Measurements from ENCODE around the gene CNTNAP5. TPM values are rescaled to one million over a fixed set of nuclear protein-coding genes. Genes with fewer than 3 reads are reported as not detected.

CNTNAP5 gene
- total RNA-seq, 1 experiment from 2014 or later = not detected

DNA sequence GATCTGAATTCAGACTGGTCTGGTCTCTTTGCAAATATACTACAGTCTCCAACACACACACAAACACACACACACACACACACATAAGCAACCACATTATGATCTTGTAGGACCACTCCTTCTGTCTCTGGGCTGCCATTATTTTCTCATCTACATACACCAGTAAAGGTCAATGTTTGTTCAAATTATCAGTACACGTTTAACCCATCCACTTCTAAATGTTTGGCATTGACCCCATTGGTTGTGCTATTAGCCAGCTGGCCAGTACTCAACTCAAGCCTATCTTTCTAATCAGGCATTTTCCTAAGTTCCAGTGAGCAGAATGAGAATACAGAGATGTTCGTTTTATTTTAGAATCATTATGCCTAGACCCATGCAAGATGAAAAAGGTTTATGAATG, 186.4 kb downstream of the CNTNAP5 start:
- no peak for DNase-seq (ENCODE audit: low read depth)
- in situ Hi-C loops (cut with HindIII; ENCODE audit: low pct_unique_long_range_greater_than_20kb, low sequenced_read_pairs) = no loop called here

DNA sequence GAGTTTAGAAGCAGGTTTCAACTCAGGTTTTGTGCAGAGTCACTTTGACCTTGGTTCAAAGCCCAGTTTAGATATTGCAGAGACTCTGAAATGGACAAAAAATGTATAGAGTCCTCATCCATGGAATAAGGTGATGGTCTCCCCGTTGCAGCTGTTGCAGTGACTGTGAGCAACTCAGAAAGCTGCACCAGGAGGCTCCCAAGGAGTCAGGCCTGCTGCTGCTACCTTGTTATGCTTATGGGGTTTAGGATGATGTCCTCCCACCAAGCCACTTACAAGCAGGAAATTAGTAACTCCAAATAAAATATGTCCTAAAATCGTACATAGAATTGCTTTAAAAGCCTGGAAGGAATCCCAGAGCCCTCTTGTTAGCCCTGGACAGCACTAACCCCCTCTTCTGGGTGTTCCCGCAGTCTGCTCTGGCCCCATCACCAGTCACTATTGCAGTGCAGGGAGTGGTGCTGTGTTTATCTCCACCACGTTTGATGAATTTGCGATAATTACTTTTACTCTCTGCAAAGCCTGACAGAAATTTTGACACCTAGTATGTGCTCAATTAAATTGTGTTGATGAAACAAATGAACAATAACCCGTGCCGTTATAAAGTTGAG, 189.0 kb downstream of the CNTNAP5 start:
- in situ Hi-C loops (cut with HindIII; ENCODE audit: low pct_unique_long_range_greater_than_20kb, low sequenced_read_pairs) = no loop called here
- no peak for DNase-seq (ENCODE audit: low read depth)

DNA sequence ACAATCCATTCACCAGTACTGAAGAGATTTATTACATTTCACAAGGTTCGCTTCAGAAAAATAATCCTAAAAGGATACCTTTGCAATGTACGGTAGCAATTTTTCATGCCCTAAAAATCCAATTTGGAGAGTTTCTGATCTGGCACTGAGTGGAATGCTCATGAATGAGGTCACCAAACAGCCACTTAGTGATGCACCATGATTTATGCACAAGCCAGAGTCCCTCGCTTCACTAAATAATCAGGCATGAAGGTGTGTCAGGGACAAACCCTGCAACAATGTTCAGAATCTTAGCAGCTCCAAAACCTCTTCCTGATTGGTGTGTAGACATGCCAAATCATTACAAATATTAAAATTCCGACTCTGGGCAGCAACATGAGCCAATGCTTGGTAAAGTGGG, 221.1 kb downstream of the CNTNAP5 start:
- in situ Hi-C loops (cut with HindIII; ENCODE audit: low pct_unique_long_range_greater_than_20kb, low sequenced_read_pairs) = no loop called here
- no peak for DNase-seq (ENCODE audit: low read depth)

DNA sequence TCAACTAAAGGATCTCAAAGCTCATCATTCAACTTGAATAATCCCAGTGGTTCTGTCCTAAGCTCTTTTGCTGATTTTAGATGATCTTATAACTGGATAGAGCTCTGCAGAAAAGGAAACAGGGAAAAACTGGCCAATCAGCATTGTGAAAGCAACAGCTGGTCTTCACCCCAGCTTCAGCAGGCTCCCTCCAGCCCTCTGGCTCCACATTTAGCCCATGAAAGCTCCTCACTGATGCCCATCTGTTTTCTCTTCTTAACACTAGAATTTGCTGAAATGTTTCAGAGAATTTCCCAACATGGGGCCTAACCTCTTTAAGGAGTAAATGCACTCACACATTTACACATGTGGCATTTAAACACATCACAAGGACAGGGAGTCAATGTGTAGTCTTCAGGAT, 223.3 kb downstream of the CNTNAP5 start:
- in situ Hi-C loops (cut with HindIII; ENCODE audit: low pct_unique_long_range_greater_than_20kb, low sequenced_read_pairs) = no loop called here
- no peak for DNase-seq (ENCODE audit: low read depth)

DNA sequence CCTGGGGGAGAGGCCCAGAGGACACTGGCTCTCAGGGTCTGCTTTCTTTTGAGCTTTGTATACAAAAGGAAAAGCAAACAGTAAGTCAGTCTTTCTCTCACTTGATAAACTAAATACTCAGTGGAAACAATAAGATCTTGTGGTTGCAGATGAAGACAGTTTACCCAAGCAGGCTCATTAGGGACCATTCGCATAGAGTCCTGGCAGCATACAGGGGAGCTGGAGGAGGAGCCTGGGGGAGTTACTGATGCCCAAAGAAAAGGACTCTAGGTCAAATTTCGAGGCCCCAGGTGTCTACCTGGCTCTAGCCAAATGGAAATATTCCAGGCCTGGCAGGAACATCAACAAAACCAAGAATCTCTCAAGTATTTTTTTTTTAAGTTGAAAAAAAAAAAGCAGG, 225.3 kb downstream of the CNTNAP5 start:
- in situ Hi-C loops (cut with HindIII; ENCODE audit: low pct_unique_long_range_greater_than_20kb, low sequenced_read_pairs) = no loop called here

DNA sequence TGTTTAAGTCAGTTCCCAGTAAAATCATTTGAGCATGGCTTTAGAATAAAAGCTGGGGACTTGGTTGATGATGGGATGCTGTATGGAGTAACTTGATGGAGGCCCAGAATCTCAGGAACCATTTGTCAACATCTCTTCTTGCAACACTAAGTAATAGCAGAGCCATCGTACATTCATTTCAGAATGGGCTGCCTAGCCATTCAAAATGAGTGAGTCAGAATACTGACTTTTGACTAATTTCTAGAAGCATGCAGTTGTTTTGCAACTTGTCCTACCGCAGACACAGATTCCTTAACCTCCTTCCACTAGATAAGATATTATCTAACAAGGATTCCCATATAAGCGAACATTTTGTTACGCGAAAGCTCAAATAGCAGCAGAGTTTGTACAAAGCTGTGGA, 229.5 kb downstream of the CNTNAP5 start:
- no peak for DNase-seq (ENCODE audit: low read depth)
- in situ Hi-C loops (cut with HindIII; ENCODE audit: low pct_unique_long_range_greater_than_20kb, low sequenced_read_pairs) = no loop called here

More for the DNA sequence above, 225.3 kb downstream of the CNTNAP5 start:
- DNase-seq (ENCODE audit: low read depth) = no peak

DNA sequence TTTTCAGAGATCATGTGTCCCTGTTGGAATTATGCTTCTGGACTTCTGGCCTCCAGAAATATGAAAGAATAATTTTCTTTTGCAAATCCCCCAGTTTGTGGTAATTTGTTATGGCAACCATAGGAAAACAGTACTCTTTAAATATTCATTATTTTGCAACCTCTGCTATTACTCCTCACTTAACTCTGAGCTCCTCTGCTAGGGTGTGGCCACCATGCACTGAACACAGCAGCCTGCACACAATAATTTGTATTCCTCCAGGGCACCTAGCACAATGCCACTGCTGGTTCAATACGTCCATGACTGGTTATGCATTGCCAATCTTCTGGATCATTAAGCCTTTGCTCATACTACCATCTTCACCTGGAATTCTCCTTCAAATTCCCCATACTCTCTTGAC, 232.0 kb downstream of the CNTNAP5 start:
- DNase-seq (ENCODE audit: low read depth) = no peak
- in situ Hi-C loops (cut with HindIII; ENCODE audit: low pct_unique_long_range_greater_than_20kb, low sequenced_read_pairs) = no loop called here

DNA sequence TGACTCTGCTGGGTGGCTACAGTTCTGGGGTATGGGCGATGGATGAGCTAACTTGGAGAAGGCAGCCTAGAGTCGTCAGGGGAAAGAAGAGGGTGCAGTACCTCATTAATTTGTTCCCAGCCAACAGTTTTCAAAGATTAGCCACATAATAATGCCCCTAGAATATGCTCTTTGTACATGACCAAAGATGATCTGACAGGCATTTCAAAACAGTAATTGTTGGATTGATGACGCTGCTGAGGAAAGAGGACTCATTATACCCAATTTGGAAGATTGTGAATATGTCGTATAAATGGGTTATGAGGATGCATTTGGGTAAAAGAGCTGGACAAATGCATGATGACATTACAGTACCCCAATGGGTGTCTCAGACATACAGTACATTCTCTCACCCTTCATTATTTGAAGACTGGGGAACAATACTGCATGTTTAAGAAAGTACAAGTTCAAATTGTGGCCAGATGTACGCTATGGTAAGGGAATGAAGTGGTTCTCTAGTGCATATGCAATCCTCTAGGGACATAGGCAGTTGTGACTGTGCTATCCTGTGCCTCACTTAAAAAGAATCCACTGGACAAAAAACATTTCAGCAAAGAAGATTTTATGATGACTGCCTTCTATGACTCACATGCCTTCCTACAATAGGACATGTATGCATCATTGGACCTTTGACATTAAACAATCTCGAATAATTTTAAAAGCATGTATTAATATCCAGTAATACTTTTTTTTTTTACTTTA, 233.2 kb downstream of the CNTNAP5 start:
- in situ Hi-C loops (cut with HindIII; ENCODE audit: low pct_unique_long_range_greater_than_20kb, low sequenced_read_pairs) = no loop called here
- no peak for DNase-seq (ENCODE audit: low read depth)

DNA sequence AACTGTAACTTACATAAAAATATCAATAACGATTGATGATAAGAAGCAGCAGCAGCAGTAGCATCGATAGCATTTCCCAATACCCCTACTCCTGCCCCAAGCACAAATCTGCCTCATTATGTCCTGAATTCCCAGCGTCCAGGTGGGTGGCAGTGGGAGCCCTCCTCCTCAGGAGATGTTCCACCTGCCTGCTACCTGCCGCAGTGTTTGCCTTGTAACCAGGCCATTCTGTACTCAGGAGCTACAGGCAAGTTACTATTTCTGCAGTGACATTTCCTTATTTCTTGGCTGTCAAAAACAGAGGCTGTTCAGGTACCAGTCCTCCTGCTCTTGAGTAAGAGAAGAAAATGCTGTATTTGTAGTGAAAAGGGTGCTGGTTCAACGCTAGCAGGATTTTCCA, 236.4 kb downstream of the CNTNAP5 start:
- in situ Hi-C loops (cut with HindIII; ENCODE audit: low pct_unique_long_range_greater_than_20kb, low sequenced_read_pairs) = no loop called here
- no peak for DNase-seq (ENCODE audit: low read depth)

DNA sequence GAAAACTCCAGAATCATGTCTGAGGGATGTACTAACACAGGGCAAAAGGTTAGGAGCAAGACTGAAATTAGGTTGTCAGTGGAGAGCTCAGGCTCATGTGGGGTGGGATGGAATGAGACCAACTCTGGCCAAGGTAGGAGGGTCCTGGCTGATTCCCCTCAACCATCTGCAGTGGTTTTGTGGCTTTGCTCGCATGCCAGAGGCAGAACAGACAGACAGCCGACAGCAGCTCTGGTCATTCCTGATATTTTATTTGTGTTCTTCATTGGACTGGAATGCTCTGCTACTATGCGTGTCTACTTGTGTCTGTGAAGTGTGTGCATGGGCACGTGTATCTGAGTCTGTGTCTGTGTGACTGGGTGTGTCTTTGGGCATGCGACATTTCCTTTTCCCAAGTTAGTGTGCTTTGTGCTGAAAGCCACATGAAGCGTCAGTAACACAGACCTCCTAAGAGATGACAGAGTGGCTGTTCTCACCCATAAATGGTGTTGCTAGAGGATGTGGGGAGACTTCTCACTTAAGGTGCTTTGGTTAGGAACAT, 239.5 kb downstream of the CNTNAP5 start:
- DNase-seq (ENCODE audit: low read depth) = no peak
- in situ Hi-C loops (cut with HindIII; ENCODE audit: low pct_unique_long_range_greater_than_20kb, low sequenced_read_pairs) = no loop called here

DNA sequence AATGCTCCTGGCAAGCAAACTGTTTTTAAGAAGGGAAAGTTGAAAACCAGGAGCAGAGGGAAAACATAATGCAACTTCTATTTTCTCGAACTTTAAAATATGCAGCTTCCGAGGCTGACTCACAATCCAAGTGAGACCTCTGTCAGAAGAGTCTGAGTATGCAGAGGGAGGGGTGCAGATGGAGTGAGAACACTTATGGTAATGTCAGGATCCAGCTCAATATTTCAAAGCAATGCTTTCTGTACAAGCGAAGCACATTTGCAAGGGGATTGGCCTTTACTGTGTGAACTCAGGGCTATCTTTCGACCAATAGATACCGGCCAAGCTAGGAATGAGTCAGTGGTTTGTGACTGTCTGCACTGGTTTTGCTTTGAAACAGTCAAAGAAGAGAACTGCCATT, 242.7 kb downstream of the CNTNAP5 start:
- in situ Hi-C loops (cut with HindIII; ENCODE audit: low pct_unique_long_range_greater_than_20kb, low sequenced_read_pairs) = no loop called here
- DNase-seq (ENCODE audit: low read depth) = peak; percentile 21

DNA sequence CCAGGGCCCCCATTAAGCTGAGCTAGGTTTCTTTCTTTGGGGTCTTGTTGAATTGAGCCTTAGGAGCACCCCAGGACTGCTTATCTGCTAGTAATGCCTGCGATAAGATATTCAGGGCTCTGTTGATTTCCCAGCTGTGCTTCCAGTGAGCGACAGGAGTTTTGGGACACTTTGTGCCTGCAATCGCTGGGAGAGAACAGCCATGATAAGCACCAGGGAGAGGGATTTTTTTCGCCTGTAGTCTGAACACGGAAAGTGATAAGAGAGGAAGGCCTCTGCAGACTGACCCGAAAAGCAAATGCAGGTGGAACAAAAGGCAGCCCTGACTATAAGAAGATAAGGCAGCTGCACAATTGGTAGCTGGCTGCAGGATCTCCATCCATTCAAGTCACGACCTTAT, 244.3 kb downstream of the CNTNAP5 start:
- DNase-seq (ENCODE audit: low read depth) = no peak
- in situ Hi-C loops (cut with HindIII; ENCODE audit: low pct_unique_long_range_greater_than_20kb, low sequenced_read_pairs) = no loop called here

DNA sequence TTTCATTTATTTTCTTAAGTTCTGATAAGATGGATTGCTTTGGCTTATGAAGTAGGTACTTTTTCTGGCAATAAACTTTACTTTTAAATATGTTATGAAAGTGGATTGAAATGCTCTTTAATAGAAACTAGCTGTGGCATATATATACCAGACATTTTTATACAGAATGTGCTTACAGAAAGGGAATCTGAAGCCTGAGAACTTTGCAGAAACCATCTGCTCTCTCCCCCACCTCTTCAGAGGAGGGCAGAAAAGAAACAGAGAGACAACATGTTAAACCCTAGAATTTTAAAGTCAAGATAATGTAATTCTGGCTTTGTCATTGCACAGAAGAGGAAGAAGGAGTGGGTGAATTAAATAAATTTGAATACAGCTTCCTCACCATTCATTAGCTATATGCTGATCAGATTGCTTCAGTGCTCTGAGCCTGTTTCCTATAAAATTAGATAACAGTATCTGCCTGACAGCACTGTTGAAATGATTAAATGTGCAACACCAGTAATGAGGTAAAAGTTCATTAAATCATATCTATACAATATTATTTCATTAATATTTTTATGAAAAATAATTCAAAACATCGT, 247.3 kb downstream of the CNTNAP5 start:
- no peak for DNase-seq (ENCODE audit: low read depth)
- in situ Hi-C loops (cut with HindIII; ENCODE audit: low pct_unique_long_range_greater_than_20kb, low sequenced_read_pairs) = no loop called here

DNA sequence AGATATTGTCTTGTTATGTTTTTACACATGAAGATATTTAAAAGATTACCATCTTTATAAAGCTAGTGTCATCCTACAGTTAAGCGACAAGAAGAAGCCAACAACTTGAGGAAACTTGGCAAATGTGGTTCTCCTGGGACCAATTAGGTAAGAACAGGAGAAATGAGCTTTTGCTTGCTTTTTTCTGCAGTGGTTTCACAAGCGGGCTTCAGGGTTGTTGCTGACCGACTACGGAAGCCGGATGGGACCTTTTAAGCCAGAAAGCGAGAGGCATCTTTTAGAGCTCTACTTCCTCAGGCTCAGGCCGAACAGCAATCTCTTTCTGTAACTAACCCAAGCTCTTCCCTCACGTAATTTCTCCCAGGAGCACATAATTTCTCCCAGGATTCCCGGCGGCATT, 256.5 kb downstream of the CNTNAP5 start:
- in situ Hi-C loops (cut with HindIII; ENCODE audit: low pct_unique_long_range_greater_than_20kb, low sequenced_read_pairs) = no loop called here
- DNase-seq (ENCODE audit: low read depth) = no peak

DNA sequence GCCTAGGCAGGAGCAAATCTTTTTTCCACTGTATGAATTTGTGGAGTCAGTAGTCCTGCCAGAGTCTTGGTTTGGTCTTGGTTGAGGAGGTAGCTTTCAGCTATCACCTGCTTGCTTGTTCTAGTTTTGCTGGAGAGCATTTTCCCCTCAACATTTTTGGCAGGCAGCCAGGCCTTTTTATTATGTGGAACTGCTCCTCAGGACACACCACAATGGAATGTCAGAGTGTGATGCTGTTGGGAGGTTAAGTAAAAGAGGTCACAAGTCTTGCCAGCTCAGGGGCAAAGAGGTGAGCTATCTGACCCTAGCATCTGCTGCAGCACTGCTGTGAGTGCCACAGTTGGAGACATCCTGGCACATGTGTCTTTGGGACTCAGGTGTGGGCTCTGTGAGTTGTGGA, 258.0 kb downstream of the CNTNAP5 start:
- DNase-seq (ENCODE audit: low read depth) = peak; percentile 18
- in situ Hi-C loops (cut with HindIII; ENCODE audit: low pct_unique_long_range_greater_than_20kb, low sequenced_read_pairs) = no loop called here

DNA sequence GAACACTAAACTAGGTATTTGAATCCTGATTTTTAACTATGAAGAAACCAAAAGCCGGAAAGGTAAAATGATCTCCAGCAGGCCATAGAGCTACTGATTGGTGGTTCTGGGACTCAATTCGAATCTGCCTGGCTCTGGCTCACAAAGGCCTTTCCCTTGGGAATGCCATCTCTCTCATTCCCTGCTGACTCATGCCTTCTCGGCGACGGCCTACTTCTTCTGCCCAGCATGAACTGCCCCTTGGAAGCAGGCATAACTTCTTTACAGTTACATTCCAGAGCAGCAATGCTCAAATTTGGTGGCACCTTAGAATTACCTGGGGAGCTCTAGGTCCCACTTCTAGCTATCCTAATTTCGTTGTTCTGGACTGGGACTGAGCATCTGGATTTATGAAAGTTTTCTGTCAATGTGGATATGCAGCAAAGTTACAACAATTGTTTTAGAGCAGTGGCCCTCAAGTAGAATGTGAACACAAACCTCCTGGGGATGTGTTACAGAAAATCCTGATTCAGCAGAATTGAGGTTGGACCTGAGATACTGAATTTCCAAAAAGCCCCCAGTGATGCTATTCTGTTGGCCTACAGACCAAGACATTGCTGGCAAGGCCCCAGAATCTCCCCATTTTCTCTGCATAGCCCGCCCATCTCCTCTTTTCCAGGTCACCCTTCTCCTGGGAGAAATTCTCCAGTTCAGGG, 261.1 kb downstream of the CNTNAP5 start:
- no peak for DNase-seq (ENCODE audit: low read depth)
- in situ Hi-C loops (cut with HindIII; ENCODE audit: low pct_unique_long_range_greater_than_20kb, low sequenced_read_pairs) = no loop called here

DNA sequence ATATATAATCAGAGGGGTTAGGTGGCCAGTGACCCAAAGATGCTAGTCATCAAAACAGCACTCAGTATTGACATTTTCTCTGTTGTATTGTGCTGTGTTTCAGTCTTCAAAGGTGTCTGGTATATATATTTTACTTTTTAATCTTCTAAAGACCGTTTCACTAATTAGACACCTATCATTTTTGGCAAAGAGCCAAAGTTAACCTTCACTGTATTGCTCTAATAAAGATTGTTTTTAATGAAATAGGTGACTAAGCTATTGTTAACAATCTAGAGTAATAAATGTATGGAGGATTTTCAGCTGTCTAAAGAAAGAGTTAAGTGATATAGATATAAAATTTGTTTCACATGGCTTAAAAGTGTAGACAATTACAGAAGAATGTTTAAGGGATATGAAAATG, 264.0 kb downstream of the CNTNAP5 start:
- DNase-seq (ENCODE audit: low read depth) = no peak
- in situ Hi-C loops (cut with HindIII; ENCODE audit: low pct_unique_long_range_greater_than_20kb, low sequenced_read_pairs) = no loop called here

DNA sequence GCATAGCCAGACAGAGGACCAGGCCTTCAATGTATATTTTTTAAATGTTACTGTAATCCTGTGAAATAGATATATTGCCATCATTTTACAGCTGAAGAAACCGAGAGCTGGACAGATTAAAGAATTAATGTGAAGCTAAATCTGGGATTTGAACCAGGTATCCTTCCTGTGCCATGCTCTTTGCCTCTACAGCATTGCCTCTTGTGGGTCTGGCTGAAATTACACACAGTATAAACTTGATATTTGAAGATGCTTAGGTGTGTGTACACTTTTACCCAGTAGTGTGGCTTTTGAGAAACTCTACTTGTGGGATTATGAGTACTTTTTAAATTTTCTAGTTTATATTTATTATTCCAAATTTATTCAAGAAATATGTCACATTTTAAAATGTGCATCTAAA, 264.5 kb downstream of the CNTNAP5 start:
- in situ Hi-C loops (cut with HindIII; ENCODE audit: low pct_unique_long_range_greater_than_20kb, low sequenced_read_pairs) = no loop called here
- DNase-seq (ENCODE audit: low read depth) = no peak

DNA sequence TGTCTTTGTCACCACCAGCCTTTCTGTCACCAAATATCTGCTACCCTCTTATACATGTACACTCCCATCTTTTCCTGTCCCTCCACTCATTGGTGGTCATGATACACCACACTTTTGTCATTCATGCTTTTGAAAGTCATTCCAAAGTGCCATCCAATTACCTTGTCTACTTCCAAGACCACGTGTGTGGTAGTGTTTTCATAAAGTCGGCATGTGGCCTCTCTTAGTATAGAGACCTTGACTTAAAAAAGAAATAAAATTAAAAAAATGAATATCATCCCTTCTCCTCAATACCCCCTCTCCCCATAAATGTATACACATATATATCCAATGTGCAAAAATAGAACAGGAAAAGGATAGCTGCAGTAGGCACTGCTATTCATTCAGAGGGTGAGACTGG, 271.4 kb downstream of the CNTNAP5 start:
- in situ Hi-C loops (cut with HindIII; ENCODE audit: low pct_unique_long_range_greater_than_20kb, low sequenced_read_pairs) = no loop called here
- DNase-seq (ENCODE audit: low read depth) = no peak

Data from Caki2 (cell line).